HCT116 (cell line): ENCODE data around the gene ARL4A. TPM values are rescaled to one million over a fixed set of nuclear protein-coding genes. Genes with fewer than 3 reads are reported as not detected.
A peak's percentile ranks its signal among the peaks of the same experiment; 100 is the strongest.

Experiments
- ATAC-seq: fragments of 200-7000 bp; cut with Tn5 transposase; 2 replicates; pipeline ENCODE4 v1.9.1; 2020; ENCODE audit warnings: mild to moderate bottlenecking, moderate library complexity
- BruUV-seq: library from RNA; stranded (reverse); fragments of 400-500 nt; replicated peaks from 2 replicates; lab custom pipeline; 2021; lab: Mats Ljungman, UMichigan
- CTCF ChIA-PET: fragments of 300-600 bp; sonication (Branson Sonifier 250); formaldehyde crosslinking; loops from one replicate; lab custom pipeline; 2021; ENCODE audit warnings: antibody characterized with exemption; lab: Charles Lee
- POLR2A ChIA-PET: fragments of 300-600, 350-600 bp; sonication (Branson Sonifier 250); formaldehyde crosslinking; loops from one replicate; lab custom pipeline; 2021; ENCODE audit warnings: antibody characterized with exemption; lab: Charles Lee
- RAD21 ChIA-PET, 2 experiments: fragments of 300-600 bp; sonication (Branson Sonifier 250); formaldehyde crosslinking; loops; one replicate each; lab custom pipeline; 2023; ENCODE audit warnings: low total read pairs in 2 of 2; ENCODE audit not compliant: uncharacterized antibody in 2 of 2, unreplicated experiment in 2 of 2, low non-redundant PET in 1 of 2; lab: Charles Lee
- DNase-seq: peaks from one replicate; pipeline ENCODE4 v3.0.0-alpha.2; 2010; ENCODE audit warnings: low read depth, low spot score
- H2AFZ ChIP-seq: fragments of 200-600 bp; shearing (Covaris generic), sonication (generic); 2 replicates; pipeline ENCODE4 v1.6.1; 2017; ENCODE audit warnings: low read depth, mixed run types, mixed read lengths, antibody characterized with exemption, low read length; ENCODE audit not compliant: poor library complexity, severe bottlenecking
- H3K27ac ChIP-seq: 2 replicates; pipeline ENCODE4 v1.5.1; 2012; ENCODE audit warnings: low read depth, low read length
- H3K27me3 ChIP-seq: fragments of 200-600 bp; sonication (generic); 2 replicates; pipeline ENCODE4 v1.6.1; 2016; ENCODE audit warnings: mixed run types, low read length, mixed read lengths; ENCODE audit not compliant: insufficient read depth
- H3K36me3 ChIP-seq, 2 experiments: fragments of 200-500 bp in 1 of 2; fragments of 200-600 bp in 1 of 2; sonication (Bioruptor generic) in 1 of 2; sonication (generic) in 1 of 2; 2 replicates each; pipeline versions ENCODE4 v1.5.1 to v1.6.1; 2014 to 2016; ENCODE audit warnings: low read length in 2 of 2, inconsistent platforms in 1 of 2, mixed read lengths in 1 of 2, mixed run types in 1 of 2; ENCODE audit not compliant: insufficient read depth in 2 of 2, control insufficient read depth in 1 of 2
- H3K4me1 ChIP-seq, 2 experiments: fragments of 200-600 bp in 1 of 2; sonication (generic) in 1 of 2; 2 replicates each; pipeline versions ENCODE4 v1.5.1 to v1.6.1; 2012 to 2017; ENCODE audit warnings: low read length in 2 of 2, inconsistent platforms in 1 of 2, mild to moderate bottlenecking in 1 of 2, mixed read lengths in 1 of 2, mixed run types in 1 of 2, moderate library complexity in 1 of 2; ENCODE audit not compliant: insufficient read depth in 2 of 2, control insufficient read depth in 1 of 2
- H3K4me2 ChIP-seq: fragments of 200-600 bp; sonication (generic); 2 replicates; pipeline ENCODE4 v1.6.1; 2017; ENCODE audit warnings: mixed run types, low read length, mixed read lengths
- H3K4me3 ChIP-seq, 2 experiments: fragments of 200-600 bp in 1 of 2; sonication (generic) in 1 of 2; replicated peaks in 1 of 2; 2 replicates each; pipeline ENCODE4 v1.5.1; 2011 to 2016; ENCODE audit warnings: low read length in 2 of 2, control low read depth in 1 of 2, low read depth in 1 of 2, mild to moderate bottlenecking in 1 of 2, mixed read lengths in 1 of 2, mixed run types in 1 of 2
- H3K79me2 ChIP-seq: fragments of 200-600 bp; sonication (generic); 2 replicates; pipeline ENCODE4 v1.6.1; 2017; ENCODE audit warnings: mild to moderate bottlenecking, mixed run types, low read length, moderate library complexity, mixed read lengths; ENCODE audit not compliant: insufficient read depth
- H3K9ac ChIP-seq: fragments of 200-600 bp; sonication (generic); 2 replicates; pipeline ENCODE4 v1.6.1; 2016; ENCODE audit warnings: low read length, mixed read lengths
- H3K9me2 ChIP-seq: fragments of 200-600 bp; sonication (generic), shearing (Covaris generic); 2 replicates; pipeline ENCODE4 v1.6.1; 2017; ENCODE audit warnings: mixed run types, mild to moderate bottlenecking, moderate library complexity; ENCODE audit not compliant: insufficient read depth
- H3K9me3 ChIP-seq, 2 experiments: fragments of 200-500 bp in 1 of 2; fragments of 200-600 bp in 1 of 2; sonication (Bioruptor generic) in 1 of 2; sonication (generic) in 1 of 2; 2 replicates each; pipeline ENCODE4 v1.6.1; 2014 to 2017; ENCODE audit warnings: low read length in 2 of 2, mixed read lengths in 2 of 2, inconsistent platforms in 1 of 2, low read depth in 1 of 2, mild to moderate bottlenecking in 1 of 2, mixed run types in 1 of 2, moderate library complexity in 1 of 2; ENCODE audit not compliant: control insufficient read depth in 1 of 2, insufficient read depth in 1 of 2
- H4K20me1 ChIP-seq: fragments of 200-600 bp; sonication (generic), shearing (Covaris generic); 2 replicates; pipeline ENCODE4 v1.6.1; 2017; ENCODE audit warnings: mixed run types, mild to moderate bottlenecking, moderate library complexity; ENCODE audit not compliant: insufficient read depth
- CBX3 ChIP-seq: IDR thresholded peaks from 2 replicates; pipeline ENCODE4 v1.6.1; 2012; ENCODE audit warnings: low read depth
- CEBPB ChIP-seq: IDR thresholded peaks from 2 replicates; pipeline ENCODE4 v1.6.1; 2012; ENCODE audit warnings: low read depth
- EGR1 ChIP-seq: IDR thresholded peaks from 2 replicates; pipeline ENCODE4 v1.6.1; 2012; ENCODE audit warnings: low read depth
- ELF1 ChIP-seq: IDR thresholded peaks from 2 replicates; pipeline ENCODE4 v1.6.1; 2012; ENCODE audit warnings: low read depth, borderline replicate concordance
- EZH2 ChIP-seq: fragments of 200-600 bp; sonication (generic); IDR thresholded peaks from 2 replicates; pipeline ENCODE4 v1.6.1; 2017; ENCODE audit warnings: antibody characterized with exemption, mixed run types
- EZH2phosphoT487 ChIP-seq: fragments of 200-600 bp; IDR thresholded peaks from 2 replicates; pipeline ENCODE4 v1.6.1; 2018; ENCODE audit warnings: antibody characterized with exemption, borderline replicate concordance
- JUND ChIP-seq: IDR thresholded peaks from 2 replicates; pipeline ENCODE4 v1.6.1; 2012
- RAD21 ChIP-seq: IDR thresholded peaks from 2 replicates; pipeline ENCODE4 v1.6.1; 2012; ENCODE audit warnings: low read depth, mild to moderate bottlenecking
- SRF ChIP-seq: IDR thresholded peaks from 2 replicates; pipeline ENCODE4 v1.6.1; 2012; ENCODE audit warnings: low read depth
- ZFX ChIP-seq: fragments of 450-650 bp; IDR thresholded peaks from 2 replicates; pipeline ENCODE4 v1.6.1; 2017
- intact Hi-C: fragments of 100-400 bp; cut with micrococcal nuclease; formaldehyde crosslinking; loops from 2 replicates; pipeline ENCODE4 v1.10.0; 2022
- total RNA-seq: library from RNA; stranded (reverse); gene quantifications from one replicate; pipeline ENCODE4 v1.2.1, GENCODE V29; 2021; ENCODE audit not compliant: unreplicated experiment
- TF ChIP-seq, protein P1 (sequence below): IDR thresholded peaks from 2 replicates; pipeline ENCODE4 v1.6.1; 2012
- TF ChIP-seq, protein P2 (sequence below): IDR thresholded peaks from 2 replicates; pipeline ENCODE4 v1.6.1; 2012
- TF ChIP-seq, protein P3 (sequence below): IDR thresholded peaks from 2 replicates; pipeline ENCODE4 v1.6.1; 2011; ENCODE audit warnings: mild to moderate bottlenecking, low read length, moderate library complexity; ENCODE audit not compliant: insufficient replicate concordance; ENCODE audit errors: extremely low read depth

ARL4A gene
- total RNA-seq, 1 experiment from 2014 or later: 44.6 TPM

DNA sequence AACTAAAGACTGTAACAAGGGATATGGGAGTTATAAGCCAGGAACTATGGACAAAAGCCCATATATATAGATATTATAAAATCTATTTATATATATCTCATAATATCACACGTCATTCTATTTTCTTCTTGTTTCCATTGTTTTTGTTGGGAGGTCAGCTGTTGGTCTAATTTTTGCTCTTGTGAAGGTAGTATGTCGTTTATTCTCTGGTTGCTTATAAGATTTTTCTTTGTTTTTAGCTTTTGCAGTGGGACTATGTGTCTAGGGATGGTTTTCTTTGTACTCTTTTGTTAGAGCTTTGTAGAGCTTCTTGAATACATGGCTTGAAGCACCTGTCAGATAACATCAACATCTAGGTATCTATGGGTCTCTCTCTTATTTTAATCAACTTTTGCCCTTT, 14.0 kb downstream of the ARL4A start:
- BruUV-seq: no TSS peak
- CTCF ChIA-PET: no interaction called here

DNA sequence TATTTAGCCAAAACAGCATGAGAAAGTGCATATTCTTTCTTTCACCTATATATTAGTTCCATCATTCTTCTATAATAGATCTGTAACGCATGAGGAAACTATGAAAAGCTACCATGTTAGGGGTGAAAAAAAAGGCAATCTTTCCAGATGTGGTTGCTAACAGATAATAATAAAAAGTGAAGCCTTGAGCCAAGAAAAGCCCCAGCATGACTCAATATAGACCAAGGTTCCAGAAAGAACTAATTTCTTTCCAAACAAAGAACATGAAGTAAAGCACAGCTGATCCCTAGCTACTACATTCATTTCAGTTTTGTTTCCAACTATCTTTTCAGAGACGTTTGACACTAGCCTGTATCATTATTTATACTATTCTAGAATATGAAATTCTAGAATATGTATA, 16.4 kb downstream of the ARL4A start:
- no peaks in the 10 kb centered on the region for H3K9me2 ChIP-seq
- TF ChIP-seq EGR1: no peak
- TF ChIP-seq EZH2: no peak
- no peak for TF ChIP-seq JUND
- TF ChIP-seq CBX3: no peak
- TF ChIP-seq SRF: no peak
- TF ChIP-seq, protein P1, sequence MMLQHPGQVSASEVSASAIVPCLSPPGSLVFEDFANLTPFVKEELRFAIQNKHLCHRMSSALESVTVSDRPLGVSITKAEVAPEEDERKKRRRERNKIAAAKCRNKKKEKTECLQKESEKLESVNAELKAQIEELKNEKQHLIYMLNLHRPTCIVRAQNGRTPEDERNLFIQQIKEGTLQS: no peak
- TF ChIP-seq, protein P2, sequence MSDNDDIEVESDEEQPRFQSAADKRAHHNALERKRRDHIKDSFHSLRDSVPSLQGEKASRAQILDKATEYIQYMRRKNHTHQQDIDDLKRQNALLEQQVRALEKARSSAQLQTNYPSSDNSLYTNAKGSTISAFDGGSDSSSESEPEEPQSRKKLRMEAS: no peak
- TF ChIP-seq ELF1: no peak
- no peak for TF ChIP-seq CEBPB
- TF ChIP-seq, protein P3, sequence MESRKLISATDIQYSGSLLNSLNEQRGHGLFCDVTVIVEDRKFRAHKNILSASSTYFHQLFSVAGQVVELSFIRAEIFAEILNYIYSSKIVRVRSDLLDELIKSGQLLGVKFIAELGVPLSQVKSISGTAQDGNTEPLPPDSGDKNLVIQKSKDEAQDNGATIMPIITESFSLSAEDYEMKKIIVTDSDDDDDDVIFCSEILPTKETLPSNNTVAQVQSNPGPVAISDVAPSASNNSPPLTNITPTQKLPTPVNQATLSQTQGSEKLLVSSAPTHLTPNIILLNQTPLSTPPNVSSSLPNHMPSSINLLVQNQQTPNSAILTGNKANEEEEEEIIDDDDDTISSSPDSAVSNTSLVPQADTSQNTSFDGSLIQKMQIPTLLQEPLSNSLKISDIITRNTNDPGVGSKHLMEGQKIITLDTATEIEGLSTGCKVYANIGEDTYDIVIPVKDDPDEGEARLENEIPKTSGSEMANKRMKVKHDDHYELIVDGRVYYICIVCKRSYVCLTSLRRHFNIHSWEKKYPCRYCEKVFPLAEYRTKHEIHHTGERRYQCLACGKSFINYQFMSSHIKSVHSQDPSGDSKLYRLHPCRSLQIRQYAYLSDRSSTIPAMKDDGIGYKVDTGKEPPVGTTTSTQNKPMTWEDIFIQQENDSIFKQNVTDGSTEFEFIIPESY: no peak
- TF ChIP-seq EZH2phosphoT487: no peak
- TF ChIP-seq ZFX: no peak
- TF ChIP-seq RAD21: no peak
- no peak overlapping the region for H3K4me3 ChIP-seq
- ChIA-PET RAD21 (no interaction called here), CTCF (no interaction called here), POLR2A (interaction anchor here (0.8 kb wide), 1 partner anchor 17 kb away, joined by 3 read pairs; the partner anchor contains the start of gene ARL4A)
- DNase-seq (no peak), ATAC-seq (no peak)
- peaks cover 7% of the 10 kb centered on the region; the same call in 1 of the 2 replicates for H3K79me2 ChIP-seq
- no peak overlapping the region for H3K9ac ChIP-seq
- no peak overlapping the region for H2AFZ ChIP-seq
- intact Hi-C loops: no loop called here
- no peak overlapping the region for H3K27ac ChIP-seq
- H3K4me2 ChIP-seq: no peak overlapping the region
- 0 out of 4 replicates have a peak, but pooled peaks cover 0 to 6% of the 10 kb centered on the region in 2 experiments for H3K36me3 ChIP-seq
- no TSS peak for BruUV-seq
- peaks cover 20 to 25% of the 10 kb centered on the region in 2 experiments for H3K4me1 ChIP-seq
- H3K27me3 ChIP-seq: no peaks in the 10 kb centered on the region
- no peaks in the 10 kb centered on the region for H4K20me1 ChIP-seq
- H3K9me3 ChIP-seq: peaks cover 0 to 11% of the 10 kb centered on the region in 2 experiments; a peak in 1 of 4 replicates

More for the DNA sequence above, 14.0 kb downstream of the ARL4A start:
- peaks cover 11 to 14% of the 10 kb centered on the region in 2 experiments for H3K4me1 ChIP-seq
- ChIA-PET POLR2A (interaction anchor here (1.7 kb wide), 1 partner anchor 14 kb away, joined by 4 read pairs; the partner anchor contains the start of gene ARL4A), RAD21 (no interaction called here)
- no peak for ATAC-seq
- no peaks in the 10 kb centered on the region for H3K9me2 ChIP-seq
- H2AFZ ChIP-seq: no peak overlapping the region
- H3K4me3 ChIP-seq: no peak overlapping the region
- no peak overlapping the region for H3K27ac ChIP-seq
- no peaks in the 10 kb centered on the region for H3K27me3 ChIP-seq
- TF ChIP-seq EZH2phosphoT487 (no peak), CBX3 (peak; percentile 67; the same call in 1 of the 2 replicates)
- H3K4me2 ChIP-seq: no peak overlapping the region
- H4K20me1 ChIP-seq: no peaks in the 10 kb centered on the region
- DNase-seq: no peak
- peaks cover 0 to 11% of the 10 kb centered on the region in 2 experiments; a peak in 1 of 4 replicates for H3K9me3 ChIP-seq
- intact Hi-C loops: no loop called here
- H3K79me2 ChIP-seq: peaks cover 14% of the 10 kb centered on the region
- no peak overlapping the region for H3K9ac ChIP-seq
- H3K36me3 ChIP-seq: 0 out of 4 replicates have a peak, but pooled peaks cover 0 to 6% of the 10 kb centered on the region in 2 experiments
